Ishikawa (cell line): ENCODE results near the gene ASXL3.

ENCODE experiments used
- TAF1 ChIP-seq: IDR thresholded peaks from 2 replicates; pipeline ENCODE4 v1.6.1; 2012; ENCODE audit warnings: low read depth, mild to moderate bottlenecking
- TF ChIP-seq, protein P1 (sequence below): IDR thresholded peaks from 2 replicates; pipeline ENCODE4 v1.6.1; 2012

DNA sequence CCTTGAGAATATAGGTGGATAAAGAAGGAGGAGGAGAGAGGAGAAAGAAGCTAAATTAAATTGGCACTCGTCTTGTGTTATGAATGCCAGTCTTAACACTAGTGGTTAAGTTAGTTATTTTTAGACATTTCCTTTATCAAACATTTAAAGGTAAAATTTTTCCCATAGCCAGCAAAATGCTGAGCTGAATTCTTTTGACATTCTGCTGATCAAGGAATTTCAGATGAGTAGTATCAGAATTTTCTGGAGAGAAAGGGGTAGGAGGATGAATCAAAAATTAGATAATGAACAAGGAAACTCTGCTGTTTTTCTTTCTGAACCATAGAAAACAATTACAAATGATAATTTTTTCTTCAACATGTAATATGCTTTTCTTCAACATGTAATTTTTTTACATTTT is 52.5 kb downstream of the ASXL3 start:
- TF ChIP-seq, protein P1, sequence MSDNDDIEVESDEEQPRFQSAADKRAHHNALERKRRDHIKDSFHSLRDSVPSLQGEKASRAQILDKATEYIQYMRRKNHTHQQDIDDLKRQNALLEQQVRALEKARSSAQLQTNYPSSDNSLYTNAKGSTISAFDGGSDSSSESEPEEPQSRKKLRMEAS: no peak
- no peak for TF ChIP-seq TAF1
